HG03175 (cell line): ENCODE measurements around the gene HMMR.

Experiments used
- ATAC-seq: cut with Tn5 transposase; IDR thresholded peaks from one replicate; pipeline ENCODE4 v1.9.1; 2021; ENCODE audit warnings: mild to moderate bottlenecking, moderate library complexity; ENCODE audit not compliant: unreplicated experiment

The HMMR gene

DNA sequence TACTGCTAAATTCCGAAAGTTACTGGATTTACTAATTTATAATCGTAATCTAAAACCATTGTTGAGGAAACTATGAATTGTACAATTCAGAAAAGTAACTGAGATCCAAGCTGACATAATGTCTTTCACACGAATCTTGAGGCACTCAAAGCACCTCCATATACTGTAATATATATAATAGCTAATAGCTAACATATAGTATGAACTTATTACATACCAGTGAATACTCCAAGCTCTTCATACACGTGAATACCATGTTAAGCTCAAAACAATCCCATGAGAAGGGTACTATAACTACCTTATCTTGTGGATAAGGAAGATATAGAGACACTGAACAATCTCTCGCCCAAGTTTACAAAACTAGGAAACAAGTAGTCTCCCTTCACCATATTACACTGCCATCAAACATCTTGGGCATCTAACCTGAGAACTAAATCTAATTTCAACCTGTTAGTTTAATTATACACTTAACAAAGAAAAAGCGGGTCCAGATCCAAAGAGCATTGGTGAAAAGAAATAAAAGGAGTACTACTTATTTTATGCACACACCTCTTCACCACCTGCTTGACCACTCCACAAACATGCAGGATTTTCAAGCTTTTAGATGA is 1.6 kb upstream of the HMMR start:
- ATAC-seq = no peak

DNA sequence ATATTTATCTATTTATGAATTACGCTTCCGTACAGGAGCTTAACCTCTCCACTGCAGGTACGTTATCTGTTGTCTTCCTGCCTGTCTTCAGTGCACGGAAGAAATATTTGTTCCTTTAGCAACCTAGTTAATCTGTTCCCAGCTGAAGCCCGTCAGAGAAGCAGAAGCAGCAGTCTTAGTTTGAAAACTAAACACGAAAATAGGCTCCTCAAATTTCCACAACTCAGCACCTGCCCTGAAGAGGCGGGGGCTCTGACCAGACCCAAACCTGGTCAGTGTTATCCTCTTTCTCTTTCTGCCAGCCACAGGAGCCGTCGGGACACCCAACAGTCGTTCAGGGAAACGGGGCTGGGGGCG is 992 bp upstream of the HMMR start:
- ATAC-seq = peak; percentile 8

DNA sequence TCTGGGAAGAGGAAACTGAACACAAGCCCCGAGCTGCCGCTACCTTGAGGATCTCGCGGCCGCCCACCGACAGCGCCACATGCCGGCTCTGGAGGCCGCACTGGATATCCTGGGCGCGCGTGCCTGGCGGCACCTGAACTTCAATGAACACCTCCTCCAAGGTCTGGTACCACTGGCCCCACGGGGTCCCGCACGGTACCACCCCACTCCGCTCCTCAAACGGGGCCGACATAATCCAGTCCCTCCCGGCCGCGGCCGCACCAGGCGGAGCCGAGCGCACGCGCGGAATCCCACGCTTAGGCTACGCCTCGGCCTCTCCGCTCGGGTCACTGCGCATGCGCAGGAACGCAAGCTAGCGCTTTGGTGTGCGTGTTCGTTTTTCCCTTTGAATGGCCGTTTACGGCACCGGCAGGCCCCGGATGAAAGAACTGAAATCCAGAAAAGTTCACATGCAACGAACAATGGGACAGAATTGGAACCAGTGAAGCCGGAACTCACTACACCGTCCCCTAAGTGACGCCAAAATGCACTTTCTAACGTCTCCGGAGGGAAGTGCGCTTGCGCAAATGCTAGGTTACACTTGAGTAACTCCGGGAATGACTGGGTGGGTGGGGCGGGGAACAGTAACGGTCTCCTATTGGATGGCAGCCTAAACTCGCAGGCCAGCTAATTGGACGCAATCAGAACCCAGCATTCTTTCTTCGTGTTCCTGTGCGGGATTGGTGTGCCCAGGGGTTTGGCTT is 442 bp upstream of the HMMR start, which contains the start of gene NUDCD2:
Gene NUDCD2, minus strand, starts transcription at position 284 of the 743 bp plus-strand sequence. Its CDS starts 52 bp downstream, at position 232.
- ATAC-seq = peak; percentile 77

DNA sequence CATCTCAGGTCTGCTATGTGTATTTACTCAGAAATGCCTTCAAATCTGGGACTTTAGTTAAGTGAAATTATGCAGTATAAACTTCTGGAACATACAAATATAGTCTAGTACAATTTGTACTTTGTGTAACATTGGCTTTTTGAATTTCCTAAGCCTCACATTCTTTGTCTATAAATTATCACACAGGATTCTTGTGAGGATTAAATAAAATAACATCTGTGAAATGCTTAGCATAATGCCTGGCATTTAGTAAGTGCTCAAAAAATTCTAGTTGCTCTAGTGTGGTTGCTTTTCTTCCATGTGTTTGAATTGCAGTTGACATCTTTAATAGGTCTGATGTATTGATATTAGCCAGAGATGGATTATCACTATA is 2.6 kb downstream of the HMMR start:
- ATAC-seq = no peak

DNA sequence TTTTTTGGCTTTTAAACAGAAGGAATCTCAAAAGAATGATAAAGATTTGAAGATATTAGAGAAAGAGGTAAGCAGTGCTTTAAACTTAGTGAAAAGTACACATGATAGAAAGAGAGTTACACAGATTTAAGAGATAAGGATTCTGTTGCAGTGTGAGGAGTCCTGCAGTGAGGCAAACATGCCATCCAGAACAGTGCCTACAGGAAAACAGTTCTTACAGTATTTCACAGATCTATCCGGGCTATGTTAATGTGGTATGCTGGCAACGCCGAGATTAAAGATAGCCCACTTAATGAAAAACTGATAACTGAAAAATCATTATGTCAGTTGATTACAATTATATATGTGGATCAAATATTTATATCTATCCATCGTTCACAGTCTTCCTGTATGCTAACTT is 7.2 kb downstream of the HMMR start:
- ATAC-seq = no peak

DNA sequence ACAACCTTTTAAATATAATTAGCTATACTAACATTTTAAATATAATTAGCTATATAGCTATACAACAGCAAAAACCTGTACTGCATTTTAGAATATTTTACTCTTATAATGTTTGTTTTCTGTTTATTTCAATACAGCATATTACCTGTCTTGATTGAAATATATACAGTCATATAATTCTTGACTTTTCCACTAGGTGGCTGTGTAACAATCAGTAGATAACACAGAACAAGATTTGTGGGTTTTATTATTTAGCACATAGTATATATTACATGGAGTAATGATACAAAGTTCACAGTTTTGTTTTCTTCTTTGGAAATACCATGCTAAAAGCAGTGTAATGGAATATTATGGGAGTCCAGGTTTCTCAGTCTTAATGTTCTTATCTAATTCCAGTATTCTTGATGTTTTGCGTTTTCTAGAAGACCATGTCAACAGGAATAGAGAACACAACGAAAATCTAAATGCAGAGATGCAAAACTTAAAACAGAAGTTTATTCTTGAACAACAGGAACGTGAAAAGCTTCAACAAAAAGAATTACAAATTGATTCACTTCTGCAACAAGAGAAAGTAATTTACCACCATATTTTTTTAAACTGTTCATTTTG is 13.3 kb downstream of the HMMR start:
- peak; percentile 96 for ATAC-seq

DNA sequence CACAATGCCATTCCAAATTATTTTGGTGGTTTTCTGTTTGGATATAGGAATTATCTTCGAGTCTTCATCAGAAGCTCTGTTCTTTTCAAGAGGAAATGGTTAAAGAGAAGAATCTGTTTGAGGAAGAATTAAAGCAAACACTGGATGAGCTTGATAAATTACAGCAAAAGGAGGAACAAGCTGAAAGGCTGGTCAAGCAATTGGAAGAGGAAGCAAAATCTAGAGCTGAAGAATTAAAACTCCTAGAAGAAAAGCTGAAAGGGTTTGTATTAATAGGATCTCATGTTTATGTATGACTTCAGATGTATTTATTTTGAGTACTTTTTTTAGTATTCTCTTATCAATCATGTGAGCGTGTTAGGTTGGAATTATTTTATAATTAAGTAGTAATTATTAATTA is 15.0 kb downstream of the HMMR start:
- ATAC-seq = no peak

DNA sequence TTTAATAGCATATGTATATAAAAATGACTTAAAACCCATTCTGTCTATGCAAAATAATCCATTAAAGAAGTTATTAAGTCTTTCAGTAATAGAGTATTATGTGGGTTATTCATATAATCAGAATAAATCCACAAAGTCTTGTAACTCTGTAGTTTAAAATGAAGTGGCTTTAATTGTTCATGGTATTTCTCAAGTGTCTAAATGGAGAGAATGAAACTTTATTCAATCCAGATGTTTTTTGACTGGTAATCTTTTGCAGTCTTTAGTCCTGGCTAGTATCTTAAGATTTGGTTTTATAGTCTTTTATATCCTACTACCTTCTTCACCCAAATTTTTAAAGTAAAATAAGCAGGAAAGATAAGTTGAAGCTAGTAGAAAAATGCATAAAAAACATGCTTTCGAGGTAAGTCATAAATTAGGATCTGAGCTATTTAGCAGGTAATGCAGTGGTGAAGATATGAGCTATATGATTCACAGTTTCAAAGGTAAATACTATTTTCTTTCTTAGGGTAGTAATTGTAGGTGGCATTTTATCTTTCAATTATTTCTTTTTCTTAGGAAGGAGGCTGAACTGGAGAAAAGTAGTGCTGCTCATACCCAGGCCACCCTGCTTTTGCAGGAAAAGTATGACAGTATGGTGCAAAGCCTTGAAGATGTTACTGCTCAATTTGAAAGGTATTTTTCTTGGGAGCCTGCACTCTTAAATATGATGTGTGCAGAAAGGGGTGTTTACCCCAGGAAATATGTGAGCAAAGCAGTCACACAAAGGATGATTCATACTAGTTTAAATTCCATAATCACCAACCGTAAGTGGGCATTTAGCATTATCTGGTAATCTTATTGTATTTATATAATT is 17.9 kb downstream of the HMMR start:
- no peak for ATAC-seq

DNA sequence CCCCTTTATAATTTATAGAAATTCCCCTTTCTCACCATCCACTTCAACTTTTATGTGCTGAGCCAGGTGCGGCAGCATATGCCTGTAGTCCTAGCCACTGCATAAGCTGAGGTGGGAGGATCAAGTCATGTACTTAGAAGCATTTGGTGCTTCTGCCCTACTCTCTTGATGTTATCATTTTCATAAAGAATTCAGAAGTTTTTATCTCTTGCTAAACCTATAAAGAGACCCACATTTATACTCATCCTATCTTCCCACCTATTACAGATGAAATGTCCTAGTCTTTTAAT is 18.5 kb downstream of the HMMR start:
- ATAC-seq = no peak

DNA sequence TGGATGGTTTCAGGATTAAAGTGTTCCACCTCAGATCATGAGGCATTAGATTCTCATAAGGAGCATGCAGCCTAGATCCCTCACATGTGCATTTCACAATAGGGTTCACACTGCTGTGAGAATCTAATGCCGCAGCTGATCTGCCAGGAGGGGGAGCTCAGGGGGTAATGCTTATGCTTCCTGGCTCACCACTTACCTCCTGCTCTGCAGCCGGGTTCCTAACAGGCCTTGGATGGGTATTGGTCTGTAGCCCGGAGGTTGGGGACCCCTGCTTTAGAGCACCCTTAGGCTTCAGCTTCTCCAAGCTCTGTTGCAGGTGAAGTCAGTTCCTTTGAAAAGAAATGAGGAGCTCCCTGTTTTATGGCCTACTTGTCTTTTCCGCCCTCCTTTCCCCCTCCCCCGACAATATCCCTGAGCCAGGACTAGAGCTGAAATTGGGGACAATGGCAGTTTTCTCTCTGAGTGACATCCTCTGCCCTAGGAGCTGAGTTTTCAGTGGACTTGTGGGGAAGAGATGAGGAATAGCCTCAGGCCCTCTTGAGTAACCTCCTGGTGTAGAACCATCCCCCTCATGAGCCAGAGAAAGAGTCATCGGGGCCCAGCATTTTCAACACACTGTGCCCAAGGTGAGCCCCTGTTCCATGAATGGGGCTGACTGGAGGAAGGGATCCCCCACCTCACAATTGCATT is 28.8 kb downstream of the HMMR start:
- no peak for ATAC-seq

DNA sequence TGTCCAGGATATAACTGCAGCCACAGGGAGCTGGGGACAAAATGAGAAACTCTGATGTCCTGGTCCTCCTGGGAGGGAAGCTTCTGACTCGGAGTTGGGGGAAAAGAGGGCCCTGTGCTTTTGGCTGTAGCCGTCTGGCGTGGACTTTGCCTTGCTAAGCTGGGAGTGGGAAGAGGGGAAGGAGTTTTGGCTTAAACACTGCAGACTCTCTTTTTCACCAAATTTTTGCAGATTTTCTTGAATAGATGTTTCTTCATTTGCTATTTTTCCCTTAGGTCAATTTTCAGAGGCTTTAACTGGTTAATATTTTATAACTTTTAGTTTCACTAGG is 29.3 kb downstream of the HMMR start:
- no peak for ATAC-seq

DNA sequence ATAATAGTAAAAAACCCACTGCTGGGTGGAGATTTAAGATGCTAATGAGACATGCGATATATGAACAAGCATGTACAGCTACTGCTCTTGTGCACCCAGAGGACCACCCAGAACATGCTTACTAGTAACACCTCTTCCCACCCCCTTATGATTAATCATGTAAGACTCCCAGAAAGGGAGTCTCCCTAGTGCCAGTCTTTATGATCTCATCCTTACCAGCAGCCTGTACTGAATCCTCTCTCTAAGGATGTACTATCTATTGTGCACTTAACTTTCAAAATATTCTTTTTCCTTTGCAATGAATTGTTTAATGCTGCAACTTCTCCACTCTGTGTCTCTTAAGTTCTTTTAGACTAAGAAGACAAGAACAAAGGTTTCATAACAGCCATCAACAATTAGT is 35.9 kb downstream of the HMMR start:
- no peak for ATAC-seq

DNA sequence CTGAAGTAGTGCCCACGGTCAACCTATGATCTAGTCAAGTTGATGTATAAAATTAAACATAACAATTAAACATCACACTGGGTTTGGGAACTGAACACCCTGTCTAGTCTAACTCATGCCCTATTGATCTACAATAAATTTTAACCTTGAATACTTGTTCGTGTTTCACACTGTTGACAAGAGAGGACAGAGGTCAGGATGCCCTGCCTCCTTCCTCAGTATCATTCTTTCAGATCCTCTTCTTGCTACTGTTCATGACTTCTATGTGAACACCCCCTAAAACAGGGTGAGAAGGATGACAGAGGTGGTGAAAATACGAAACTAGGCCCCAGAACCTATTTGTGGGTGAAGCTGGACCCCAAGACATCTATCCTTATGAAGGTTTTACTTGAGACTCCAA is 36.9 kb downstream of the HMMR start:
- peak; percentile 63 for ATAC-seq

DNA sequence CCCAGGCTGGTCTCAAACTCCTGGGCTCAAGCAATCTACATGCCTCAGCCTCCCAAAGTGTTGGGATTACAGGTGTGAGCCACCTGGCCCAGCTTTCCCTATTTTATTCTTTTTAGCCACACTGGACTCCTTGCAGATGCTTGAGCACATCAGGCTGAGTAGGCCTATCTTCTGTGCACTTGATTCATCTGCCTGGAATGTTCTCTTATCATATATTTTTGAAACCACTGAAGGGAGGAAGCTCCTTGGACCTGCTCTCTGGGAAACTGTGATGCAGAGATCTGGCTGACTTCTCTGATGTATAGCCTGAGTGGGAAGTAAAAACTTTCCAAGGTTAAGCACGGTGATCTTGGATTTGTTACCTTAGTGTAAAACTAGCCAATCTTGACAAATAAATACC is 38.5 kb downstream of the HMMR start:
- ATAC-seq = no peak

DNA sequence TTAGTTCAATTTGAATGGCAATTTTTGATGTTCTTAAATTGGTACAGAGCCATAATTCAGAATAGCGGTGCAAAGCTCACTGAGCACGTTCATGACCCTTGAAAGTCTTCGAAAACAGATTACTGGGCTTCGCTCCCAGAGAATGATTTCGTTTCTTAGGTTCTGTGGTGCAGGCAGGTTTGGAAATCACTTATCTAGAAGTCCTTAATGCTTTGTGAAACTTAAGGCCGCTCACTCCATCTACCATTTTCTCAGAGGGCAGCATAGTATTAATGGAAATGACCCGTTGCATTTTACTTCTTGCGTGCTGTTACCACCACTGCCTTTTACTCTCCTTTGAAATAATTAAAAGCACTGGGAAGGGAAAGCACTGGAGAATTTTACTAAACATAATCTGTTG is 42.1 kb downstream of the HMMR start:
- ATAC-seq = no peak

DNA sequence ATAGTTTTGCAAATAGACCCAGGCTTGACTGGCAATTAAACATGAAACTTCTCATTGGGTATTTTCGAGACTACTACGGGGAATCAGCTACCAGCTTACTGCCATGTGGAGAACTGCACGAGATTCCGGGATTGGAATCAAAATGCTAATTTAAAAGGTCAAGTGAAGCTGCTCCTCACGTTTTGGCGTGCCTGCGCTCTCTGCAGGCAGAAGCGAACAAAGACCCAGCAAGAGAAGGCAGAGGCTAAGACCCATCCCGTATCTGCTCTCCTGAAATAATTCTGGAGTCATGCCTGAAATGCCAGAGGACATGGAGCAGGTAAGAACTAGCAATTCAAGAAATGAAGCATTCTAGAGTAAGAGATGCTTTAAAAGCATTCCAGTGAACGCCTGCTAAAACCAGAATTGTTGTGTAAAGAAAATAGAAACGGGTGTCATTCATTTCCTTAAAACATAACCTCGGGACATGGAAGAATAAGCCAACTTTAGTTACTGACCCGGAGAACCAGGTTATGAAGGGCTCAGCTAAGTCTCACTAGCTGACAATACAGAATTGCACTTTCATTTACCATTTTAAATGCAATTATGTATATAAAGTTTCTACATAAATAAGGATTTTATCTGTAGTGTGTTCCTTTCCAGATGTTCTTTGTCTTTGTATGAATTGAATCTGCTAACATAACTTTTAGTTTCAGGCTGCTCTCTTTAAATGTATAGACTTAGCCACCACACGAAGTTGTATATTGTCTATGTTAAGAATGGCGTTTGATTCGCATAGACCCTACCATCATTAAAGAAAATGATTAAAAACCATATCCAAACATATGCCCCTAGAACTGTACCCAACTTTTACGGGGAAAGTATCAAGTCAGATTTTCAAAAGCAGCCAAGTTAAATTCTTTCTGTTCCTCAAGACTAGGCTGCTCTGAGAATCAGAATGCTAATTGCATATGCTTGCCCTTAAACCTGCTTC is 43.0 kb downstream of the HMMR start:
- ATAC-seq = no peak

DNA sequence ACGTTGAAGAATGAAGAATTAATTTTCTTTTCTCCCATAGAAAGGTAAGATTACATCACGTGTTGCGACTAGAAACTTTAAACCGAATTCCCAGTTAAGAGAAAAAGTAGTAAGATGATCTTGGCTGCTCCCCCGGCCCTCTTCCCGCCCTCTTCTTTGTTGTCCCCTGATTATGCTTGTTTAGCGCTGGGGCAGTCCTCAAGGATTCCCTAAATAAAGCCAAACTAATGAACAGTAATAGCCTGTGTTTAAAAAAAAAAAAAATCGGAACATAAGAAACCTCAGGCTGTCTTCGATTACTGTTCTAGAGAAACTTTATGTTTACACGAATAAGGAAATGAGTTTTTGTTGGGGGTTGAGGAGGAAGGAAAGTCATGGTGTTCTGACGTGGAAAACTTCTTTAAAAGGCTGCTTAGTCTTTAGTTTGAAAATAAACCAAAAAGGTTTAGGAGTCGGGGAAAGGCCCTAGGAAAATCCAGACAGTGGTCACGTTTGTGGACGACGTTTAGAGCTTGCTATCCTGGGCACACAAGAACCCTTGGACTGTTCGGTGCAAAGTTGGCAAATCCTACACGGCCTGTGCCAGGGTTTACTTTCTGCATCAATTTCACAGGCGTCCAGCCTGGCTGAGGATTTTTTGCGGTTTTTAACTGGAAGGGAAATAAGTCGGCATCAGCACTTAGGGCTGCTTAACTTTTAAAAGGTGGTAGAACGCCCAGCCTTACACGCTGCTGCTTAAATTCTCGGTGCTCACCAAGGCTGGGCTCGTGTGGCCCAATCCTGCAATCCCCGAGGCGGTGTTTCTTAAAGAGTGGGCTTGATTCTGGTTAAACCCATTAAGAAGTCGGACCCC is 43.9 kb downstream of the HMMR start:
- no peak for ATAC-seq

DNA sequence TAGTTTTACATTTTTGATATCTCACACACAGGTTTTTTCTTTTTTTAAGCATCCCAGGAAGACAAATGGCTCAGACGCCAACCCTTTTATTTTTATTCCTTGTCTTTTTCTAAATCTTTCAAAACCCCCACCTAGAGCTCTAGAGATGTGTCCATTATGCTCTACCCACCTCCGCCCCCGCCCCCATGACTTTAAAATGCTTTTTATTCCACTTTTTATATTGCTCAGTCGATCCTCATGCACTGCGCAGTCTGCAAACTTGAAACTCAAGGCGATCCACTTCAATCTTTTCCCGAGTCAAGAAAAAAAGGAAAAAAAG is 44.6 kb downstream of the HMMR start:
- no peak for ATAC-seq

DNA sequence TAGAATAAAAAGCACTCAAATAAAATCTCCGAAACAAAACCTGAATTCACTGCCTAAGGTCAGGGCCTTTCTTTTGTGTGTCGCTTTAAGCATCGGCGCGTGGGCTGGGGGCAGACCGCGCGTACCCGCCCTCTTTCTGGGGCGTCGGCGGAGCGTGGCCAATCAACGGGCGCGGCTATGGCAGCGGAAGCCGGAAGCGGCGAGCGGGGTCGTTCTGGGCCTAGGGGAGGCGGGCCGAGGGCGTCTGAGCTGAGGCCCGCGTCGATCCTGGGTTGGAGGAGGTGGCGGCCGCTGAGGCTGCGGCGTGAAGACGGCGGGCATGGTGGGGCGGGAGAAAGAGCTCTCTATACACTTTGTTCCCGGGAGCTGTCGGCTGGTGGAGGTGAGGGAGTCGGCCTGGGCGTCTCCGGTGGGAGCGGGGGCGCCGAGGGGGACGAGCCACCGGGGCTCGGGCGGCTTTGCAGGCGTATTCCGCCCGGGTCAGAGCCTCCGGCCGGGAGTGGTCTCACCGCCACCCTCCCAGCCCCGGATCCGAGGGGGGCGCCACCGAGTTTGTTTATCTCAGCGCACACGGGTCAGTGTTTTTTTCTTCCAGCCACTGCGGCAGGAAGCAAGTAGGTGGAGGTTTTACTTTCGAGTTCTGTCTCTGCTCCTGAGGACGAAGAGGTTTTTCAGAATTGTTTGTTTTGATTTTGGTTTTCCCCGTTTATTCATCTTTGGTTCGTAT is 45.1 kb downstream of the HMMR start, which contains the start of gene MAT2B:
Gene MAT2B, plus strand, starts transcription at position 252 of the 727 bp plus-strand sequence. Its CDS starts 68 bp downstream, at position 320.
- ATAC-seq = peak; percentile 91
